Effector memory CD4-positive, alpha-beta T cell (primary cell): Measurements from ENCODE around the gene THAP3.

Experiments used
- DNase-seq, 3 donors: peaks; one replicate each; pipeline ENCODE4 v3.0.0-alpha.2; 2020
- H3K27ac ChIP-seq: 2 replicates; pipeline ENCODE4 v1.7.0; 2013; ENCODE audit warnings: mild to moderate bottlenecking, low read length, moderate library complexity; ENCODE audit not compliant: insufficient read depth, poor library complexity, severe bottlenecking
- H3K27me3 ChIP-seq: replicated peaks from 2 replicates; pipeline ENCODE4 v1.7.0; 2013; ENCODE audit warnings: mild to moderate bottlenecking, low read length; ENCODE audit not compliant: insufficient read depth, control insufficient read depth, poor library complexity, severe bottlenecking
- H3K36me3 ChIP-seq: 2 replicates; pipeline ENCODE4 v1.7.0; 2013; ENCODE audit warnings: mild to moderate bottlenecking, low read length, moderate library complexity; ENCODE audit not compliant: control insufficient read depth, insufficient read depth
- H3K4me1 ChIP-seq: 2 replicates; pipeline ENCODE4 v1.7.0; 2013; ENCODE audit warnings: low read length, mild to moderate bottlenecking; ENCODE audit not compliant: control insufficient read depth, insufficient read depth, poor library complexity, severe bottlenecking
- H3K4me3 ChIP-seq: 2 replicates; pipeline ENCODE4 v1.7.0; 2013; ENCODE audit warnings: low read length, low read depth, mild to moderate bottlenecking; ENCODE audit not compliant: insufficient read depth, poor library complexity, severe bottlenecking
- H3K9me3 ChIP-seq: 2 replicates; pipeline ENCODE4 v1.7.0; 2013; ENCODE audit warnings: mild to moderate bottlenecking, low read length, moderate library complexity; ENCODE audit not compliant: control insufficient read depth

The THAP3 gene

GRCh38 chr1:6627031-6627430 lies 2.4 kb downstream of the THAP3 start:
- Histone ChIP-seq H3K27ac (no peak overlapping the region), H3K9me3 (no peaks in the 10 kb centered on the region), H3K4me3 (no peak overlapping the region), H3K4me1 (peaks cover 14% of the 10 kb centered on the region), H3K36me3 (peaks cover 15% of the 10 kb centered on the region), H3K27me3 (no peaks in the 10 kb centered on the region)
- DNase-seq: no peak

- no peak for DNase-seq
- no peak overlapping the region for H3K4me3 ChIP-seq
- peaks cover 23% of the 10 kb centered on the region for H3K36me3 ChIP-seq
- H3K4me1 ChIP-seq: peaks cover 14% of the 10 kb centered on the region
- no peaks in the 10 kb centered on the region for H3K27me3 ChIP-seq
- H3K27ac ChIP-seq: no peak overlapping the region
- H3K9me3 ChIP-seq: no peaks in the 10 kb centered on the region
Observed at GRCh38 chr1:6627841-6628545, 3.3 kb downstream of the THAP3 start.

GRCh38 chr1:6628971-6629479 lies 4.4 kb downstream of the THAP3 start:
- H3K27me3 ChIP-seq: no peaks in the 10 kb centered on the region
- H3K4me1 ChIP-seq: peaks cover 14% of the 10 kb centered on the region
- peaks cover 34% of the 10 kb centered on the region for H3K36me3 ChIP-seq
- no peak overlapping the region for H3K4me3 ChIP-seq
- H3K27ac ChIP-seq: no peak overlapping the region
- H3K9me3 ChIP-seq: no peaks in the 10 kb centered on the region
- no peak for DNase-seq

- no peak overlapping the region for H3K27ac ChIP-seq
- DNase-seq: no peak
- H3K4me1 ChIP-seq: peaks cover 14% of the 10 kb centered on the region
- peaks cover 38% of the 10 kb centered on the region for H3K36me3 ChIP-seq
- H3K9me3 ChIP-seq: no peaks in the 10 kb centered on the region
- no peak overlapping the region for H3K4me3 ChIP-seq
- H3K27me3 ChIP-seq: no peaks in the 10 kb centered on the region
Observed at GRCh38 chr1:6630027-6630426, 5.4 kb downstream of the THAP3 start.

GRCh38 chr1:6631058-6631457 lies 6.4 kb downstream of the THAP3 start:
- no peak overlapping the region for H3K4me3 ChIP-seq
- peaks cover 8% of the 10 kb centered on the region for H3K4me1 ChIP-seq
- H3K36me3 ChIP-seq: peaks cover 48% of the 10 kb centered on the region
- H3K9me3 ChIP-seq: no peaks in the 10 kb centered on the region
- no peaks in the 10 kb centered on the region for H3K27me3 ChIP-seq
- H3K27ac ChIP-seq: no peak overlapping the region
- no peak for DNase-seq

- Histone ChIP-seq H3K9me3 (no peaks in the 10 kb centered on the region), H3K4me3 (no peak overlapping the region), H3K27me3 (no peaks in the 10 kb centered on the region), H3K36me3 (peaks cover 64% of the 10 kb centered on the region), H3K27ac (no peak overlapping the region), H3K4me1 (no peaks in the 10 kb centered on the region)
- DNase-seq: no peak
Observed at GRCh38 chr1:6632588-6633514, 8.2 kb downstream of the THAP3 start.

- DNase-seq: no peak
- H3K27ac ChIP-seq: no peak overlapping the region
- peaks cover 75% of the 10 kb centered on the region for H3K36me3 ChIP-seq
- no peaks in the 10 kb centered on the region for H3K27me3 ChIP-seq
- H3K9me3 ChIP-seq: no peaks in the 10 kb centered on the region
- H3K4me3 ChIP-seq: no peak overlapping the region
- H3K4me1 ChIP-seq: no peaks in the 10 kb centered on the region
Observed at GRCh38 chr1:6634371-6635052, 9.8 kb downstream of the THAP3 start.

- Histone ChIP-seq H3K27me3 (no peaks in the 10 kb centered on the region), H3K4me1 (no peaks in the 10 kb centered on the region), H3K36me3 (peaks cover 74% of the 10 kb centered on the region), H3K27ac (no peak overlapping the region), H3K4me3 (no peak overlapping the region), H3K9me3 (no peaks in the 10 kb centered on the region)
- no peak for DNase-seq
Observed at GRCh38 chr1:6635161-6635909, 10.7 kb downstream of the THAP3 start.

GRCh38 chr1:6635910-6636760 lies 11.5 kb downstream of the THAP3 start:
- no peak for DNase-seq
- no peak overlapping the region for H3K4me3 ChIP-seq
- peaks cover 70% of the 10 kb centered on the region for H3K36me3 ChIP-seq

More at GRCh38 chr1:6635910-6636760, 11.5 kb downstream of the THAP3 start:
- Histone ChIP-seq H3K4me1 (no peaks in the 10 kb centered on the region), H3K27me3 (no peaks in the 10 kb centered on the region), H3K9me3 (no peaks in the 10 kb centered on the region), H3K27ac (no peak overlapping the region)
